HepG2 (cell line): ENCODE measurements around the gene STX4. TPM values are rescaled to one million over a fixed set of nuclear protein-coding genes. Genes with fewer than 3 reads are reported as not detected.

Experiments
- CBX1 ChIP-seq: IDR thresholded peaks from one replicate; pipeline ENCODE4 v1.6.1; 2016; ENCODE audit warnings: antibody characterized with exemption, low read depth
- ELF3 ChIP-seq: IDR thresholded peaks from 2 replicates; pipeline ENCODE4 v1.6.1; 2016; ENCODE audit warnings: missing genetic modification reagents, missing compliant biosample characterization
- ETV5 ChIP-seq: IDR thresholded peaks from 2 replicates; pipeline ENCODE4 v1.6.1; 2018; ENCODE audit warnings: missing biosample characterization, missing genetic modification reagents, inconsistent platforms, borderline replicate concordance
- FOXP4 ChIP-seq: sonication (generic); formaldehyde crosslinking; IDR thresholded peaks from 2 replicates; pipeline ENCODE4 v1.4.0; 2020; ENCODE audit warnings: missing genetic modification reagents
- HCFC1 ChIP-seq: fragments of 150-350 bp; IDR thresholded peaks from 2 replicates; pipeline ENCODE4 v1.6.1; 2014; ENCODE audit warnings: low read depth, low read length
- JUND ChIP-seq: sonication (generic); formaldehyde crosslinking; IDR thresholded peaks from 2 replicates; pipeline ENCODE4 v1.8.0; 2022; ENCODE audit warnings: mild to moderate bottlenecking, missing genetic modification reagents
- NFYB ChIP-seq: sonication (generic); formaldehyde crosslinking; IDR thresholded peaks from 2 replicates; pipeline ENCODE4 v1.4.0; 2020; ENCODE audit warnings: missing genetic modification reagents
- PHF20 ChIP-seq: sonication (generic); formaldehyde crosslinking; IDR thresholded peaks from 2 replicates; pipeline ENCODE4 v1.5.0; 2020; ENCODE audit warnings: mild to moderate bottlenecking, missing genetic modification reagents
- PLSCR1 ChIP-seq: sonication (generic); formaldehyde crosslinking; IDR thresholded peaks from 2 replicates; pipeline ENCODE4 v1.5.0; 2020; ENCODE audit warnings: missing genetic modification reagents, mild to moderate bottlenecking, borderline replicate concordance
- SP140L ChIP-seq: sonication (generic); formaldehyde crosslinking; IDR thresholded peaks from 2 replicates; pipeline ENCODE4 v1.4.0; 2020; ENCODE audit warnings: missing genetic modification reagents, borderline replicate concordance
- TAF1 ChIP-seq: sonication (generic); formaldehyde crosslinking; IDR thresholded peaks from 2 replicates; pipeline ENCODE4 v1.4.0; 2020; ENCODE audit warnings: missing genetic modification reagents
- YEATS2 ChIP-seq: sonication (generic); formaldehyde crosslinking; IDR thresholded peaks from 2 replicates; pipeline ENCODE4 v1.4.0; 2020; ENCODE audit warnings: missing genetic modification reagents, borderline replicate concordance
- ZNF263 ChIP-seq: sonication (generic); formaldehyde crosslinking; IDR thresholded peaks from 2 replicates; pipeline ENCODE4 v1.4.0; 2020; ENCODE audit warnings: missing genetic modification reagents
- ZNF839 ChIP-seq: sonication (generic); formaldehyde crosslinking; IDR thresholded peaks from 2 replicates; pipeline ENCODE4 v1.4.0; 2020; ENCODE audit warnings: missing genetic modification reagents, mild to moderate bottlenecking, borderline replicate concordance
- ZSCAN9 ChIP-seq: IDR thresholded peaks from 2 replicates; pipeline ENCODE4 v1.6.1; 2016; ENCODE audit warnings: borderline replicate concordance
- polyA plus RNA-seq, 8 experiments: library from polyadenylated mRNA; depleted of rRNA in 3 of 8; stranded (reverse) in 7 of 8; unstranded in 1 of 8; fragments of >200 nt; fragmentation: Illumina TruSeq in 4 of 8; extraction: Trizol in 4 of 8; gene quantifications; 2 replicates each; pipeline versions ENCODE4 v1.2.1 to v1.2.3, GENCODE V29; 2011 to 2016; ENCODE audit warnings: low read depth in 4 of 8, missing spikeins in 1 of 8, mixed read lengths in 1 of 8; ENCODE audit not compliant: insufficient read depth in 1 of 8
- total RNA-seq, 5 experiments: library from RNA; depleted of rRNA; stranded (reverse); fragments of >200 nt; fragmentation: Illumina TruSeq; extraction: Trizol; gene quantifications; 2 replicates each; pipeline ENCODE4 v1.2.3, GENCODE V29; 2016; ENCODE audit warnings: low read depth in 1 of 5
- TF ChIP-seq, protein P1 (sequence below): sonication (generic); formaldehyde crosslinking; IDR thresholded peaks from 2 replicates; pipeline ENCODE4 v1.4.0; 2020; ENCODE audit warnings: mild to moderate bottlenecking, missing genetic modification reagents

Gene STX4
- total and polyA plus RNA-seq, 2 of the 13 experiments (the other 11 are each of a cell fraction or from before 2014, with no cell fraction given): 29.2 to 34.6 TPM

DNA sequence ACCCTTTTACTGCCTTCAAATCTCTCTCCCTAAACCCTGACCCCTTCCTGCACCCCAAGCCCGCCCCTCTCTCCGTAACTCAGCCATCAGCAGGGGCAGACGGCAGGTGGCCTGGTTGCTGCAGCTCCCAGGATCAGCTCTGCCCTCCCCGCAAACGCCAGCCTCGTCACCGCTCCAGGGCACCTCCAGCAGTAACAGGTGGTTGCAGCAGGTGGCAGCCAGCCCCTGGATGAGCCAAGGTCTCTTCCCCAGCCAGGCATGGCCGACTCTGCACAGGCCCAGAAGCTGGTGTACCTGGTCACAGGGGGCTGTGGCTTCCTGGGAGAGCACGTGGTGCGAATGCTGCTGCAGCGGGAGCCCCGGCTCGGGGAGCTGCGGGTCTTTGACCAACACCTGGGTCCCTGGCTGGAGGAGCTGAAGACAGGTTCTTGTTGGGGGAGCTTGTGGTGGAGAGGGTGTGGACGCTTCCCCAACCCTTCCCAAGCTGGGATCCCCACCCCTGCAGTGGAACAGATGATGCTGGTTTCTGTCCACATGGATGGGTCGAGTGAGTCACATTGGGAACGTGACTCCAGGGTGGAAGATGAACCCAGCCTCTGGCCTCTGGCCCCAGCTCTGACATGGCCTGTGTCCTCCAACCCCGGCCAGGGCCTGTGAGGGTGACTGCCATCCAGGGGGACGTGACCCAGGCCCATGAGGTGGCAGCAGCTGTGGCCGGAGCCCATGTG lies 47.8 kb upstream of the STX4 start (continued):
- TF ChIP-seq CBX1: no peak
- TF ChIP-seq ETV5 (CRISPR knock-in tag): 0 out of 2 replicates have a peak, but pooled peaks have one; percentile 2
- no peak; the same call in 1 of the 2 replicates for TF ChIP-seq JUND
- no peak for TF ChIP-seq SP140L (CRISPR knock-in tag)
- TF ChIP-seq ZSCAN9: no peak
- TF ChIP-seq PHF20: no peak; the same call in 1 of the 2 replicates
- peak; percentile 39; the same call in 1 of the 2 replicates for TF ChIP-seq ZNF263 (CRISPR knock-in tag)
- TF ChIP-seq TAF1: peak; percentile 24; the same call in 1 of the 2 replicates
- TF ChIP-seq ZNF839 (CRISPR knock-in tag): 0 out of 2 replicates have a peak, but pooled peaks have one; percentile 79
- TF ChIP-seq, protein P1, sequence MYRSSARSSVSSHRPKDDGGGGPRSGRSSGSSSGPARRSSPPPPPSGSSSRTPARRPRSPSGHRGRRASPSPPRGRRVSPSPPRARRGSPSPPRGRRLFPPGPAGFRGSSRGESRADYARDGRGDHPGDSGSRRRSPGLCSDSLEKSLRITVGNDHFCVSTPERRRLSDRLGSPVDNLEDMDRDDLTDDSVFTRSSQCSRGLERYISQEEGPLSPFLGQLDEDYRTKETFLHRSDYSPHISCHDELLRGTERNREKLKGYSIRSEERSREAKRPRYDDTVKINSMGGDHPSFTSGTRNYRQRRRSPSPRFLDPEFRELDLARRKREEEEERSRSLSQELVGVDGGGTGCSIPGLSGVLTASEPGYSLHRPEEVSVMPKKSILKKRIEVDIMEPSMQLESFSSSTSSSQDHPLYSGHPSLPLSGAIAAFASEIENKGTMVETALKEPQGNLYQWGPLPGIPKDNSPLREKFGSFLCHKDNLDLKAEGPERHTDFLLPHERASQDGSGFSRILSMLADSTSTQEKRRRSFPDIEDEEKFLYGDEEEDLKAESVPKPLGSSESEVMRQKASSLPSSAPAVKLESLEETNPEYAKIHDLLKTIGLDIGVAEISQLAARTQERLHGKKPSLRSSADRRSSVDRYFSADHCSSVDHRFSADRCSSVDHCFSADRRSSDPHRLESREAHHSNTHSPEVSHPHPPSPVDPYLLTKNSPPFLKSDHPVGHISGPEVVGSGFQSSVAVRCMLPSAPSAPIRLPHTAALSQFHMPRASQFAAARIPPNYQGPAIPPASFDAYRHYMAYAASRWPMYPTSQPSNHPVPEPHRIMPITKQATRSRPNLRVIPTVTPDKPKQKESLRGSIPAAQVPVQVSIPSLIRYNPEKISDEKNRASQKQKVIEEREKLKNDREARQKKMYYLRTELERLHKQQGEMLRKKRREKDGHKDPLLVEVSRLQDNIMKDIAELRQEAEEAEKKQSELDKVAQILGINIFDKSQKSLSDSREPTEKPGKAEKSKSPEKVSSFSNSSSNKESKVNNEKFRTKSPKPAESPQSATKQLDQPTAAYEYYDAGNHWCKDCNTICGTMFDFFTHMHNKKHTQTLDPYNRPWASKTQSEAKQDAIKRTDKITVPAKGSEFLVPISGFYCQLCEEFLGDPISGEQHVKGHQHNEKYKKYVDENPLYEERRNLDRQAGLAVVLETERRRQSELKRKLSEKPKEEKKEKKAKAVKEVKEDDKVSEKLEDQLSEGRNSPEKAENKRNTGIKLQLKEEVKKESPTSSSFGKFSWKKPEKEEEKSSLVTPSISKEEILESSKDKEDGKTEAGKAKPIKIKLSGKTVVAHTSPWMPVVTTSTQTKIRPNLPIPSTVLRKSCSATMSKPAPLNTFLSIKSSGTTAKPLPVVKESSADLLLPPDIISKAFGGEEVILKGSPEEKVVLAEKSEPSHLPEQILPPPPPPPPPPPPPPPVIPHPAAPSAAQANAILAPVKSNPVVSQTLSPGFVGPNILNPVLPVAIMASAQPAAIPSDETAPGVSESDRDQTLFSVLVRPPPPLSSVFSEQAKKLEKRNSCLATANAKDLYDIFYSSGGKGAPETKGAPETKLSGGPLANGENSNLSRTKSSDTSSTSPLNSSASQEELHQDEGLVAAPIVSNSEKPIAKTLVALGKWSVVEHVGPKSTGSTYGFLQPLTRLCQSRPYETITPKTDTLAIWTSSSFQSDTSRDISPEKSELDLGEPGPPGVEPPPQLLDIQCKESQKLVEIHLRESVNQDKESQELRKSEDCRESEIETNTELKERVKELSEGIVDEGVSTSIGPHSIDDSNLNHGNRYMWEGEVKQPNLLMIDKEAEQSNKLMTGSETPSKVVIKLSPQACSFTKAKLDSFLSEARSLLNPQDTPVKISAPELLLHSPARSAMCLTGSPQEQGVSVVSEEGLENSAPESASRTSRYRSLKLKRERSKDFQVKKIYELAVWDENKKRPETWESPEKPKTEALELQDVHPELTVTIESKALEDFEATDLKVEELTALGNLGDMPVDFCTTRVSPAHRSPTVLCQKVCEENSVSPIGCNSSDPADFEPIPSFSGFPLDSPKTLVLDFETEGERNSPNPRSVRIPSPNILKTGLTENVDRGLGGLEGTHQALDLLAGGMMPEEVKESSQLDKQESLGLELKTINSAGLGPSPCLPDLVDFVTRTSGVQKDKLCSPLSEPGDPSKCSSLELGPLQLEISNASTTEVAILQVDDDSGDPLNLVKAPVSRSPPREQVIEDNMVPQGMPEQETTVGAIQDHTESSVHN (CRISPR knock-in tag): 0 out of 2 replicates have a peak, but pooled peaks have one; percentile 30
- TF ChIP-seq ELF3: peak; percentile 53
- TF ChIP-seq HCFC1: peak; percentile 38; the same call in 1 of the 2 replicates
- 0 out of 2 replicates have a peak, but pooled peaks have one; percentile 90 for TF ChIP-seq PLSCR1 (CRISPR knock-in tag)
- TF ChIP-seq NFYB (CRISPR knock-in tag): no peak
- TF ChIP-seq YEATS2 (CRISPR knock-in tag): 0 out of 2 replicates have a peak, but pooled peaks have one; percentile 59
- TF ChIP-seq FOXP4 (CRISPR knock-in tag): no peak
